ENCODE data around the gene HK1. TPM values are rescaled to one million over a fixed set of nuclear protein-coding genes. Genes with fewer than 3 reads are reported as not detected.

Gene HK1
- total RNA-seq, 4 donors from 2014 or later = 27.3 to 54.0 (median 30.1) TPM

- peaks cover 0 to 30% (median 14%) of the 10 kb centered on the region in 4 donors for H3K4me1 ChIP-seq
- peak in 1 of 2 donors; percentile 15 for DNase-seq (ENCODE audit: low spot score in 2 of 2)
- peak overlapping the region in 2 of 4 donors; percentile 78 to 81 for H3K27ac ChIP-seq
- H3K27me3 ChIP-seq = no peaks in the 10 kb centered on the region
- H3K36me3 ChIP-seq = no peaks in the 10 kb centered on the region
- 67 to 73% methylated on average over 7 of the region's 7 CpGs for WGBS, 2 donors
- no peak for TF ChIP-seq POLR2A (IDR thresholded peaks at IDR 0.05)
- TF ChIP-seq EP300 (IDR thresholded peaks at IDR 0.05) = no peak
- TF ChIP-seq, protein P1, sequence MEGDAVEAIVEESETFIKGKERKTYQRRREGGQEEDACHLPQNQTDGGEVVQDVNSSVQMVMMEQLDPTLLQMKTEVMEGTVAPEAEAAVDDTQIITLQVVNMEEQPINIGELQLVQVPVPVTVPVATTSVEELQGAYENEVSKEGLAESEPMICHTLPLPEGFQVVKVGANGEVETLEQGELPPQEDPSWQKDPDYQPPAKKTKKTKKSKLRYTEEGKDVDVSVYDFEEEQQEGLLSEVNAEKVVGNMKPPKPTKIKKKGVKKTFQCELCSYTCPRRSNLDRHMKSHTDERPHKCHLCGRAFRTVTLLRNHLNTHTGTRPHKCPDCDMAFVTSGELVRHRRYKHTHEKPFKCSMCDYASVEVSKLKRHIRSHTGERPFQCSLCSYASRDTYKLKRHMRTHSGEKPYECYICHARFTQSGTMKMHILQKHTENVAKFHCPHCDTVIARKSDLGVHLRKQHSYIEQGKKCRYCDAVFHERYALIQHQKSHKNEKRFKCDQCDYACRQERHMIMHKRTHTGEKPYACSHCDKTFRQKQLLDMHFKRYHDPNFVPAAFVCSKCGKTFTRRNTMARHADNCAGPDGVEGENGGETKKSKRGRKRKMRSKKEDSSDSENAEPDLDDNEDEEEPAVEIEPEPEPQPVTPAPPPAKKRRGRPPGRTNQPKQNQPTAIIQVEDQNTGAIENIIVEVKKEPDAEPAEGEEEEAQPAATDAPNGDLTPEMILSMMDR (IDR thresholded peaks at IDR 0.05) = no peak
- H3K4me3 ChIP-seq = no peak overlapping the region
- H3K9me3 ChIP-seq = no peaks in the 10 kb centered on the region
These were observed 36.7 kb upstream of the HK1 start for GRCh38 chr10:69241575-69241974.

- TF ChIP-seq POLR2A (IDR thresholded peaks at IDR 0.05) = no peak
- TF ChIP-seq, protein P1 (IDR thresholded peaks at IDR 0.05) = no peak
- TF ChIP-seq EP300 (IDR thresholded peaks at IDR 0.05) = no peak
- Histone ChIP-seq H3K27ac (peak overlapping the region in 3 of 4 donors; percentile 36 to 81 (median 78)), H3K9me3 (no peaks in the 10 kb centered on the region), H3K4me3 (peak overlapping the region in 2 of 4 donors; percentile 2 to 35), H3K27me3 (no peaks in the 10 kb centered on the region), H3K4me1 (peaks cover 0 to 30% (median 14%) of the 10 kb centered on the region in 4 donors), H3K36me3 (no peaks in the 10 kb centered on the region)
- 76 to 77% methylated on average over 11 of the region's 11 CpGs for WGBS, 2 donors
- no peak for DNase-seq (ENCODE audit: low spot score in 2 of 2)
These were observed 36.0 kb upstream of the HK1 start for GRCh38 chr10:69242040-69242851.

DNA sequence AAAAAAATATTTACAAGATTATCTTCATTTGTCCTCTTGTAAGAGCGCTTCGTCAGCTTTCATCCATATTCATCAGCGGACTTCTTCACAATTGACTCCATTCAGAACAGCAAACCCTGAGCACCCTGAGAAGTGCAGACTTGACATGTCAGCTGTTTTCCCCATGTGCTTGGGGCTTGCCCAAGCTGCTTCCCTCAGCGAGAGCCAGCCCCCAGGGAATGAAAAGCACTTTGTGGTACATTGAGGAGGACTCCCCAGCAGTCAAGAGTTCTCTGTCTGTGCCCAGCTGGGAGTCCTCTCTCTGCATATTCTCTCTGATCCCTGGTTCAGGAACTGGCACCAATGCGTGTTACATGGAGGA lies 35.5 kb upstream of the HK1 start:
- no peaks in the 10 kb centered on the region for H3K27me3 ChIP-seq
- TF ChIP-seq, protein P1 (IDR thresholded peaks at IDR 0.05) = no peak
- peak in 1 of 2 donors; percentile 42 for TF ChIP-seq POLR2A (IDR thresholded peaks at IDR 0.05)
- peak in 1 of 2 donors; percentile 57 for TF ChIP-seq EP300 (IDR thresholded peaks at IDR 0.05)
- H3K36me3 ChIP-seq = no peaks in the 10 kb centered on the region
- no peaks in the 10 kb centered on the region for H3K9me3 ChIP-seq
- DNase-seq (ENCODE audit: low spot score in 2 of 2) = no peak
- peak overlapping the region in 3 of 4 donors; percentile 2 to 35 (median 30) for H3K4me3 ChIP-seq
- H3K4me1 ChIP-seq = peaks cover 0 to 30% (median 13%) of the 10 kb centered on the region in 4 donors
- WGBS, 2 donors = 43 to 47% methylated on average over 5 of the region's 5 CpGs
- peak overlapping the region in 3 of 4 donors; percentile 36 to 91 (median 78) for H3K27ac ChIP-seq

DNA sequence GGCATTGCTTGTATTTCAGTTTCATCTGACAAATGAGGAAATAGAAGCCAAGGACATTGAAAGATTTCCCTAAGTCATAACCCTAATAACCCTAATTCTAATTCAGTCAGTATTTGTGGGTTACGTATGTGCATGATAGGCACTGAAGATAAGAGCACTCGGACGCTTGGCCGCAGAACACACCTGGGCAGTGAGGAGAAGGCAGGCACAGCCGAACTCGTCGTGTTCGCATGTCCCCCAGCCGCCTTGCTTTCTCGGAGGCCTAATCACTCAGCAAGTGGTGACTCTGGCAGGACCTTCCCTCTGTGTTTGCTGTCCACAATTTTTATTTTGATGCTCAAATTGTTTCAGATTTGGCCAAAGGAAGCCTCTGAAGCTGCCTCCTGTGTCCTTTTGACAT lies 34.5 kb upstream of the HK1 start:
- DNase-seq (ENCODE audit: low spot score in 2 of 2) = no peak
- Histone ChIP-seq H3K4me3 (no peak overlapping the region), H3K27me3 (no peaks in the 10 kb centered on the region), H3K9me3 (no peaks in the 10 kb centered on the region), H3K36me3 (no peaks in the 10 kb centered on the region), H3K27ac (peak overlapping the region in 1 of 4 donors; percentile 91), H3K4me1 (peaks cover 0 to 27% (median 12%) of the 10 kb centered on the region in 4 donors)
- TF ChIP-seq POLR2A (IDR thresholded peaks at IDR 0.05) (no peak), EP300 (IDR thresholded peaks at IDR 0.05) (no peak)
- TF ChIP-seq, protein P1 (IDR thresholded peaks at IDR 0.05) = no peak
- 91 to 94% methylated on average over 10 of the region's 10 CpGs for WGBS, 2 donors

- Histone ChIP-seq H3K36me3 (peaks cover 0 to 10% (median 0%) of the 10 kb centered on the region in 3 donors), H3K9me3 (no peaks in the 10 kb centered on the region), H3K4me1 (peaks cover 0 to 11% (median 5%) of the 10 kb centered on the region in 4 donors), H3K27ac (no peak overlapping the region), H3K4me3 (no peak overlapping the region), H3K27me3 (no peaks in the 10 kb centered on the region)
- 85 to 88% methylated on average over 5 of the region's 5 CpGs for WGBS, 2 donors
- no peak for DNase-seq (ENCODE audit: low spot score in 2 of 2)
- TF ChIP-seq, protein P1 (IDR thresholded peaks at IDR 0.05) = no peak
- no peak for TF ChIP-seq EP300 (IDR thresholded peaks at IDR 0.05)
- TF ChIP-seq POLR2A (IDR thresholded peaks at IDR 0.05) = no peak
These were observed 32.3 kb upstream of the HK1 start for GRCh38 chr10:69246036-69246435.

Data from tibial nerve (tissue), 4 donors.